Measurements from ENCODE around the gene G2E3.
"Not testable (repeated sequence)": the region's sequence is repeated elsewhere in the genome, so short reads cannot be mapped to it uniquely, and the experiment has no call there.

G2E3 gene, protein sequence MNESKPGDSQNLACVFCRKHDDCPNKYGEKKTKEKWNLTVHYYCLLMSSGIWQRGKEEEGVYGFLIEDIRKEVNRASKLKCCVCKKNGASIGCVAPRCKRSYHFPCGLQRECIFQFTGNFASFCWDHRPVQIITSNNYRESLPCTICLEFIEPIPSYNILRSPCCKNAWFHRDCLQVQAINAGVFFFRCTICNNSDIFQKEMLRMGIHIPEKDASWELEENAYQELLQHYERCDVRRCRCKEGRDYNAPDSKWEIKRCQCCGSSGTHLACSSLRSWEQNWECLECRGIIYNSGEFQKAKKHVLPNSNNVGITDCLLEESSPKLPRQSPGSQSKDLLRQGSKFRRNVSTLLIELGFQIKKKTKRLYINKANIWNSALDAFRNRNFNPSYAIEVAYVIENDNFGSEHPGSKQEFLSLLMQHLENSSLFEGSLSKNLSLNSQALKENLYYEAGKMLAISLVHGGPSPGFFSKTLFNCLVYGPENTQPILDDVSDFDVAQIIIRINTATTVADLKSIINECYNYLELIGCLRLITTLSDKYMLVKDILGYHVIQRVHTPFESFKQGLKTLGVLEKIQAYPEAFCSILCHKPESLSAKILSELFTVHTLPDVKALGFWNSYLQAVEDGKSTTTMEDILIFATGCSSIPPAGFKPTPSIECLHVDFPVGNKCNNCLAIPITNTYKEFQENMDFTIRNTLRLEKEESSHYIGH

DNA sequence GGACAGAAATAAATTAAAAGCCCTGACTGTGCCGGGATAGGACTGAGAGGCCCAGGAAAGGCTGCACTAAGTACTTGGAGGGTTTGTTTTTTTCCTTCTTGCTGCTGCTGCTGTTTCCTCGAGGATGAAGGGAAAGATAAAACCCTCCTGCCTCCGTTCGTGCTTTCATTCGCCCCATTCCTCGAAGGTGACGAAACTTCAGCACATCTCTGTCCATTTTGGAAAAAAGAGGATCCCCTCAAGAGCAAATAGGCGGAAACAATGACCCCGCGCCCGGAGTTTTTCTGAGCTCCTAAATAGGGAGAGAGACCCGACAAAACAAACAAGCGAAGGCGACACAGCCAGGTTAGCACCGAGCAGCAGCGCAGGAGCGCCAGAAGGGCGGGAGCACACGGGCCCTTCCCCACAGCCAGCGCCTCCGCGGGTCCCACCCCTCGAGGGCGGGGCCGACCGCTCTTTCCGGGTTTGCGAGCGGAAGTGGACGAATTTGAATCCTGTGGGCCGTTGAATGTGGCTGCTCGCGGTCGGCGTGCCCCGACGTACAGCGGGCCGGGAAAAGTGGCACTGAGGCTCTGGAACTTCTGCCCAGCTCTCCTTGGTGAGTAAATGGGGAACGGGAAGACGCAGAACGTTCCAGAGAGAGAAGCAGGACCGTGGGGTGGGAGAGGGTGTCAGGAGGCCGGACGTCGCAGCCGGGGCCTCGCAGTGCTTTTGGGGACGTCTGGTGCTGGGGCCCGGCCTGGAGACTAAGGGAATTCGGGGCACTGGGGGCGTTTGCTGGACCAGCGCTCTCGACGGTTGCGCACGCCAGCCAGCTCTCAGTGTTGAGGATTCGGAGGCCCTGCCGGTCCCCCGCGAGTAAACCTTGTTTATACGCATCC, at the start of gene G2E3:
G2E3 (plus strand) TSS at position 484 of the 881 bp plus-strand sequence. CDS start 21,922 bp downstream, outside the sequence.
- peak; percentile 86 for DNase-seq (ENCODE audit: low spot score)

DNA sequence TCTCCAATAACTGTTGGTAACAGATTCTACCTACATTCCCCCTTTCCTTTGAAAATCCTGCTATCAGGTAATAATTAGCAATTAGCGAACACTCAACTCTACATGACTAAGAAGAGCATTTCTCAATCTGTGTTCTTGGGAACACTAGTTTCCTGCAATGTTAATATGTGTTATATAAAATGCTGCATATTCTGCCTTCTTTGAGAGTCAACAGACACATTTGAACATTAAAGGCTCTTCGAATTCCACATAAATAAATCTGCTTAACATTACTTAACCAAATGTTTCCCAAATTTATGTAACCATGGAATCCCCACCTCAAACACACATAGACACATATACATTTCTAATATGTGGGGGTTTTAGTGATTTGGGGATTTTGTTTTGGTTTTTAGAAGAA, 41.2 kb upstream of the G2E3 start:
- no peak for DNase-seq (ENCODE audit: low spot score)

DNA sequence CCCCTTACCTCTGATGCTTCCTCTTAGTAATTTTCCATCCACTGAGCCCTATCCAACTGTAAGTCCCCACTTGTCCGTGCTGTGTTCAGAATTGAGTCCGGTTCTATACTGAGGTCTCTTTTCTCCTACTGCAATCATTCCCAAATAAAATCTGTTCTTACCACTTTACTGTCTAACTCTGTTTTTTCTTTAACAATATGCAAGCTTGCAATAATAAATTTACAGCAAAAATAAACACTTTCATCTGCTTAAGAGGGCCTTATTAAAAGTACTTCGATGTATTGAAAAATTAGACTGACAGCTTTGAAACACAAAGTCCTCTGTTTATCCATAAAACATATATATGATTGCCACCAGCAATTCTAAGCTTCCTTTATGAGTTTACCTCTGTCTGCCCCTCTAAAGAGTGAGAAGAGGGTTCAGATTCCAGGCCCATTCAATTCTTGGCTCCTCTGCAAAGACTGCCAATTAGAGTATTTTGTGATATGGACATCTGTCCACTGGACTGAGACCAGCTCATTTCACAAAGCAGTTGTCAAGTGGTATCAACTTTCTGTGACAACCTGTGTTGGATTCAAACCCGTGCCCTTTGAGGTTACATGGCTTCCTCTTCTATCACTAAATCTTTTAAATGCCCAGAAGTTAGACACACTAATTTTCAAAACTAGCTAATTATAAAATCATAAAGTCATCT, 39.9 kb upstream of the G2E3 start:
- no peak for DNase-seq (ENCODE audit: low spot score)

DNA sequence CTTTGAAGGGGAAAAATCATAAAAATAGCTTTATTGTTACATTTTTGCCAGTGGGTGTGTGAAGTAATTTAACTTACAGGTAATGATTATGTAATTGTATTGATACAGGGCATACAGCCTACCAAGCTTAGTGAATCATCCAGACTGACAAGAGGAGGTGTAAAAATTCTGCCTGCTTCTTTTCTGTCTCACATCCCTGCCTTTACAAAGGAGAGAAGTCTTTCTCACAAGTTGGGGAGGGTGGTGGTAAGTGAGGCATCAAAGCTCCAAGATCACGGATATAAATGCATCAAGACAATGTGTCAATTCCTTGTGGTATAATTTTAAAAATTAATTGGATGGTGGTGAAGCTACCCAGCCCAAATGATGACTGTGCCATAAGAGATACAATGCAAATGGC, 39.0 kb upstream of the G2E3 start:
- no peak for DNase-seq (ENCODE audit: low spot score)

DNA sequence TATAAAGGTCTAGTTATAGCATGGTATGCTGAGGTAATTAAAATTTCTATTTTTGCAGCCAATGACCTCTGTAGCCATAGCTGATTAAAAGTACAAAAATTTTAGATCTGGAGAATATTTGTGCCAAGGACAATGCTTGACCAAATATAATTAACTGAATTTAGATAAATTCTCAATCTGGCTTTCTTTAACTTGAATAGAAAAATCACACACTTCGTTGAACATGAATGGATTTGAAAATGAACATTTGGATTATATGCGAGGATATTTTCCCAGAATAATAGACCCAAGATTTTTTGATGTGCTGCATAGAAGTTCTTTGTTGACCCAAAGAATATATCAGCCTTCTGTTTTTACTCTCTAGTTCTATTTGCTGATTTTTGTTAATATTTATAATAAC, 38.4 kb upstream of the G2E3 start:
- no peak for DNase-seq (ENCODE audit: low spot score)

DNA sequence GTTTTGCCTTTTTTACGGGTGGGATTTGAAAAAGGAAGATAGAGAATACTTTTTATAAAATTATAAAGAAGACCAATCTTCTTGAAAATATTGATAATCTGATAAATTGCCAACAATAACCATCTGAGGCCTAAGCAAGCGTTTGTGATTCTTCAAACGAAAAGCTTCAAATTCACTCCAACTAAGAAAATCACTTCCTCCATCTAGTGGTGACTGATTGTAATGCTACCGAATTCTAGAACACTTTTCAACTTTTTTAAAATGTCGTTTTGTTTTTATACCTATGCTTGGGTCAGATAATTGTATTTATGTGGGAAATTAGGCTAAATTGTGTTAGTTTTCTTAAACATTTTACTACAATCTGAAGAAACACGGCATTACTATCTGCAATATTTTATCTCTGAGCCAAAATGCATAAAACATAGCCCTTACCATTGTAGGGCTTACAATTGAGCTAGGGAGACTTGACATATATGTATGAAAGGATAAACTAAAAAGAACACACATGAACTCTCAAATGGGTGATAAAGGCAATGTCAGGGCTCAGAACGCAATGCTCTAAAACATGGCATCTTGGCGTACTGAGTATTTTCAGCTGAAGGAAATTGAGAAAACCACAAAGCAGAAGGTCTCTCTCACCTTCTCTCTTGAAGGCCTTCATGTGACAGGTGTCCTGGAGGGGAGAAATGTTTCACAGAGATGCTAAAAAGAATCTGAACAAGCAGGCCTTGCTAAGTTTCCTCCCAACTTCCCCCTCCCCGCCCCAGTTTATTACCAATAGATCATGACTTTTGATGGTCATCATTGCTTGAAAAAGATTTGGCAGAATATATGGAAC, 36.8 kb upstream of the G2E3 start:
- peak; percentile 60 for DNase-seq (ENCODE audit: low spot score)

DNA sequence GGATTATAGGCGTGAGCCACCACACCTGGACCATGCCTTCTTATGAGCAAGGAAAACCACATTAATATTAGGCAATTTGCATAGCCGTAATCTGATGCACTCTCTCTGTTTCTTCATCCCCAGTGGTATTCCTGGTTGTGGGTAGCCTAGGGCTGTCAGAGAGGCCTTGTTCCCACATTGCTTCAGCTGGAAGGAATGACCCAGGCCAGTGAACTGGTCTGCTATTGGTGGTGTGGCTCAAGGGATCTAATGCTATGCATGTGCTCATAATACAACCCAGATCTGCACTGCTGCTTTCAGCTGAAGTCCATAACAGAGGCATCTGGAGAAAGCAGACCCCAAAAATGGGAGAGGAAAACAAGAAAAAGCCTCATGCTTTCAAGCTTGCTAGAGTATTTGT, 33.1 kb upstream of the G2E3 start:
- no peak for DNase-seq (ENCODE audit: low spot score)

DNA sequence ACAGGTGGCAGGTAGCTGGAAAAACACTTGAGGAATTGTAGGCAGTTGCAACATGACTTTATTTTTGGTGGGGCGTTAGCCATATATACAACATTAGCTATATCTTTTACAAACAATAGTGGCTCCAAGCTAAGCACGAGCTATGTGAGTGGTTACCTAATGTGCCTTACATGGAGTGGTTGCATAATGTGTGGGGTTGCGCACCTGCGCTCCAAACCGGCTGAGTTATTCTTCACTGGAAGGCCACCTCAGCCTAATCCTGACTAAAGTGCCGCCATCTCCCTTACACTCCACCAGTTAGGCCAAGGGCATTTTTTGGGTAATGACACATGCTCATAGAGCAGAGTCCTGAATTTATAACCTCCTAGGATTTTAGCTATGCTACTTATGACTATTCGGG, 31.8 kb upstream of the G2E3 start:
- DNase-seq (ENCODE audit: low spot score) = no peak

DNA sequence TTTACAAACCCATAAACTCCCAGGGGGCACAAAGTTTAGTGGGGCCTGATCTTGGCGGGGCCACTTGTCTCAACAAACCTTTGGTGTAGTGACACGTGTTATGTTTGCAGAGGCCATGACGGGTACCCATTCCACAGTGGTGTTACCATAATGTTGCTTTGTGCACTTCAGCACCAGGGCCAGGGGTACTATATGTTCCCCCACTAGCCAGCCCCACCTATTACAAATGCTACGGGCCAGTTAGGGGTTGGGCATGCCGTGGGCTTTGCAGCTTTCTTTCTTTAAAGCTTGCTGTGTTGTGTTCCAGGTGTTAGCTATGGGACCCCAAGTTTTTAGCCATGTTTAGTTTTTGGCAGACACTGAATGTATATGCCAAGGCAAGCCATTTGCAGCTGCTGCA, 30.8 kb upstream of the G2E3 start:
- DNase-seq (ENCODE audit: low spot score) = no peak

DNA sequence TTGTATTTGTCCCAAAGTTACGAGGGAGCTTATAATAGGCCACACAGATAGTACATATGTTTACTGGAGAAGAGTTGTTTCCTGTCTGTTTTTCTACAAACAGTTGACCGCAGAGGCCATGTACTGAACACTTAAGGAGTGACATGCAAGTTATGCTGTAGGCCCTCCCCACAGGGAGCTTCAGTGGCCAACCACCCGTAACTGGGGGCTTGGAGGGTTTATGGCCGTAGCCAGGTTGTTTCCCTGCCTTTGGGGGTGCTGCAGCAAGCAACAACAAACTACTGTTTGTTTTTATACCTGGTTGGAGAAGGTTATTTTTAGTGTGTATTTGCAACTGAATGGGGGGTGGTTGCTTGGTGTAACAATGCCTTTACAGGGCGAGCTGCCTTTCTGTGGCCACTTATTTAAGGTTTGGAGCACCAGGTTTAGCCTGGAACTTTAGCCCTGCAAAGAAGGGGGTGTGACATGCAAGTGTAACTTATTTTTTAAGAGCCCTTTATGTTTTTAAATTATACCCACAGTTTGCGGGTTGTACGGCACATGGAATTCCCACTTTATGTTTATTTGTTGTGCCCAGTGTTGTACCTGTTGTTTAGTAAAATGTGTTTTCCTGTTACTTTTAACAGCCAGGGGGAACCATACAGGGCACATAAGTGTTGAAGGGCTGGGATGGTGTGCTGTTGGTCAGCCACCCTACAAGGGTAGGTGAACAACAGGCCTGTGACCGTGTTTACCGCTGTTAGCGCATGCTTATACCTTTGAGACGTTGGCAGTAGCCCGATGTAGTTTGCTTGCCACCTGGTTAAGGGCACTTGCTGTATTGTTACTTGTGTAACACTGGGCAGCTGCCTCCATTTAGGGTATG, 29.9 kb upstream of the G2E3 start:
- DNase-seq (ENCODE audit: low spot score) = no peak

DNA sequence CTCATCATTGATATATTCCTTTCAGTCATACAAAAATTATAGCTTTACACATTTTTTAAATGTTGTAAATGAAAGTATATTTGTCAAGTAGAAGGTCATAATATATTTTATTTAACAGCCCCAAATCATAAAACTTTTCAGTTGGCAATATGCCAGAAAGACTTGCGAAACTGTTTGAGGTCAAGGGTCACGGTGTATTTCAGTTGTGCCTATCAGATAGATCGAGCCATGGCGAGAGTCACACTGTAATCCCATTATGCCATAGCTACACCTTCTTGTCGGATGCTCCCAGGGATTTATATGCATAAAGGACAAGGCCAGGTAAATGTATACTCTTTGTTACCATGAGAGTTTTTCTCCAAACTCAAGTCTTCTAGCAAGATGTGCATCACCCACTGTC, 26.7 kb upstream of the G2E3 start:
- no peak for DNase-seq (ENCODE audit: low spot score)

DNA sequence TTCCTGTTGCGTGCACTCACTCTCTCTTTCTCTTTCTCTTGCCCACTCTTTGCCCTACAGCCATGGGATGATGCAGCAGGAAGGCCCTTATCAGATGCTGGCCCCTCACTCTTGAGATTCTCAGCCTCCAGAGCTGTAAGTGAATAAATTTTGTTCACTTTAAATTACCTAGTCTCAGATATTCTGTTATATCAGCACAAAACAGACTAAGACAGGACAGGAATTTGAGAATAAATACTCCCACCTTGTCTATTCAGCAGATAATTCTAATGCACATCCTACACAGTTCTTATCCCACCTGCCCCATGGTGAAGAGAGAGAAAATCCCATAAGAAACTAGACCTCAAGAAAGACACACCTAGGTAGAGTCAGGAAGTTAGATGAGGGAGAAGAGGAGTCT, 25.8 kb upstream of the G2E3 start:
- no peak for DNase-seq (ENCODE audit: low spot score)

DNA sequence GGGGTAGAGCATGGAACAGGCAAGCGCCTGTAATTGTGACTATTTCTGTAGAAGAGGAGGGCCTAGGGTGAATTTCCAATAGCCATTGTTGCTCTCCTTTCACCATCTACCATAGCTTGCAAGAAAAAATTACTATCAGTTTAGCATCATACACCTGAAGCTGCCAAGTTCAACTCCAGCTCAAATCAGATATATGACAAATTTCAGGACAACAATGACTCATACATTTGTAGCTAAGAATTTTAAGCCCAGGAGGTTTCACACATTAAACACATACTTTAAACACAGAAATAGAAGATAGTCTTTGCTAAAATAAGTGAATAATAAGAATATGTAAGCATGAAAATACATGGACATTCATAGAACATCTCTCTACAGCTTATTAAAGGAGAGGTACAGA, 17.6 kb upstream of the G2E3 start:
- DNase-seq (ENCODE audit: low spot score) = no peak

DNA sequence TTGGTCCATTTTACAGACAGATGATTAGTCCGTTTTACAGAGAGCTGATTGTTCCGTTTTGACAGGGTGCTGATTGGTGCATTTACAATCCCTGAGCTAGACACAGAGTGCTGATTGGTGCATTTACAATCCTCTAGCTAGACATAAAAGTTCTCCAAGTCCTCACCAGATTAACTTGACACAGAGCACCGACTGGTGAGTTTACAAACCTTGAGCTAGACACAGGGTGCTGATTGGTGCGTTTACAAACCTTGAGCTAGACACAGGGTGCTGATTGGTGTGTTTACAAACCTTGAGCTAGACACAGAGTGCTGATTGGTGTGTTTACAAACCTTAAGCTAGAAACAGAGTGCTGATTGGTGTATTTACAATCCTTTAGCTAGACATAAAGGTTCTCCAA, 12.2 kb upstream of the G2E3 start:
- DNase-seq (ENCODE audit: low spot score) = not testable (repeated sequence)

DNA sequence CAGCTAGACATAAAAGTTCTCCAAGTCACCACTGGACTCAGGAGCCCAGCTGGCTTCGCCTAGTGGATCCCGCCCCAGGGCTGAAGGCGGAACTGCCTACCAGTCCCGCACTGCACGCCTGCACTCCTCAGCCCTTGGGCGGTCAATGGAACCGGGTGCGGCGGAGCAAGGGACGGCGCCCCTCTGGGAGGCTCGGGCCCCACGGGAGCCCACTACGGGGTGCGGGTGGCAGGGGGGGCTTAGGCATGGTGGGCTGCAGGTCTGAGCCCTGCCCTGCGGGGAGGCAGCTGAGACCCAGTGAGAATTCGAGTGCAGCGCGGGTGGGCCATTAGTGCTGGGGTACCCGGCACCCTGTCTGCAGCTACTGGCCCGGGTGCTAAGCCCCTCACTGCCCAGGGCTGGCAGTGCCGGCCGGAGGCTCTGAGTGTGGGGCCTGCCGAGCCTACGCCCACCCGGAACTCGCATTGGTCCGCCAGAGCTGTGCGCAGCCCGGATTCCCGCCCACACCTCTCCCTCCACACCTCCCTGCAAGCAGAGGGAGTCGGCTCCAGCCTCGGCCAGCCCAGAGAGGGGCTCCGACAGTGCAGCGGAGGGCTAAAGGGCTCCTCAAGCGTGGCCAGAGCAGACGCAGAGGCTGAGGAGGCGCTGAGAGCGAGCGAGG, 11.4 kb upstream of the G2E3 start:
- DNase-seq (ENCODE audit: low spot score) = no peak

DNA sequence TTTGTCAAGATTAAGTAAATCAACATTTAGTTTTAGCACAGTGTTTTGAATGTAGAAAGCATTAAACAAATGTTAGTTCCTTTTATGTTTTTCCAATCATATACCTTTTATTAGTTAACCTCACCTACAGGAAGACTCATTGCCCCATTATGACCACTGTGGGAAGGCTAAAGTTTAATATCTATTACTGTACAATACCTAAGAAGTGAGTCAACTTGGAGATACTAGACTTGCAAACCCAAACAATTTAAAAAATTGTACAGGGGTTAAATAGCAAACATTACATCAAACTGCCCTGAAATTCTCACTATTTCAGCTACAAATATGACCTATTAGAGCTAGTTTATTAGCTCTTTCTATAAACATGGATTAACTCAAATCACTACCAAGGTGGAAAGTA, 8.6 kb upstream of the G2E3 start:
- no peak for DNase-seq (ENCODE audit: low spot score)

DNA sequence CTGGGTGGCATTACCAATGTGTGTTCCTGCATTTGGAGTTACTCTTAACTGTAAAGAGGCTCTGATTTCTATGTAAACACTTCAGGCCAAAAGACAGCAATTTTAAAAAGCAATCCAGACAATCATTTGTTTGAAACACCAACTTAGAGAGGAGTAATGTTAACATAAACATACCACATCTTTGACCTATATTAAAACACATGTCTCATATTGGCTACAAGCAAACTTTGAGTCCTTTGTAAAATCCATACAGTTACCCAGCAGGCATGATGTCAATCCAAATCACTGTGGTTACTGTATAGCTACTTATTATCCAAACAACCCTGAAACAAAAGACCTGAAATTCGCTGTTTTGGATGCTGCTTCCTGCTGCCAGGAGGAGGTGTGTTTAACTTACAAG, 7.5 kb upstream of the G2E3 start:
- no peak for DNase-seq (ENCODE audit: low spot score)

DNA sequence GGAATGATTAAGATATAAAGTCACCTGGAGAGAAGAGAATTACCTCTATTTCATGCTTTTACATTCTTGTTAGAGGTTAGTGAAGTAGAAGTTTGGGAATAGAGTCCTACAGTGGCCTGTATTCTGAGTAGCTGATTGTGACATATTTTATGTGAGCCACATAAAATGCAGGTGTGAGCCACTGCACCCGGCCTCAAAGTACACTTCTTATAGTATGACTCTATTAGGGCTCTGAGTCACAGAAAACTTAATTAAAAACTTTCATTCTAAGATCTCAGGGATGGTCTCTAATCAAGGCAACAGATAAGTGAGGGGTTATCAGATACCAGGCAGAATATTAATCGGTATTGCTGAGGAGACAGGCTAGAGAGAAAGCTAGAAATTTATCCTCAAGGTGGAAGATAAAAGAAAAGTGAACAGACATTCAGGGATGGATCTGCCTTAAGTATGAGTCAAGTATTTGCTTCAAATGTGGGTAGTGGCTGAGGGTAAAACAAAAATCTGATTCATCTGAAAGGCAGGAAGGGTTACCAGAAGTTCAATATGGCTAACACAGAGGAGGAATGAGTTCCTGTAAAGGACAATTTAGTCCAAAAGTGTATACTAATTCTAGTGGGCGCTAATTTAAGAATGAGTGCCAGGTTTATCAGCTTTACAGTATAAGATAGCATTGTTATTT, 5.5 kb upstream of the G2E3 start:
- DNase-seq (ENCODE audit: low spot score) = no peak

DNA sequence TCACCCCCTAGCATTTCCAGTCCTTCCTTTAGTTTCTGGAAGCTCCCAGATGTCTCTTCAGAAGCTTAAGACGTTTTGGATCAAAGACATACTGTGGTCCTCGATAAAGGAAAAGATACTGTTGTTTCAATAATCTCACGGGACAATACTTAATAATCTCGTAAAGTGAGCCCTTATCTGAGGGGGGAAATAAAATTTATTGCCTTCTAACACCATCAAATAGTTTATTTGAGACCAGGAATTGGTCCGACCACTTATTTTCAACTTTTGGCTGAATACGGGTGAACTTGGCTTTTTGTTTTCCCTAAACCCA, 640 bp upstream of the G2E3 start:
- no peak for DNase-seq (ENCODE audit: low spot score)
